PC-9 (cell line): ENCODE data around the gene COL13A1. TPM values are rescaled to one million over a fixed set of nuclear protein-coding genes. Genes with fewer than 3 reads are reported as not detected.

ENCODE experiments used
- BruUV-seq: library from RNA; stranded (reverse); fragments of 400-500 nt; replicated peaks from 2 replicates; lab custom pipeline; 2021; lab: Mats Ljungman, UMichigan
- CTCF ChIA-PET: fragments of 300-600 bp; sonication (Branson Sonifier 250); formaldehyde crosslinking; loops from one replicate; lab custom pipeline; 2022; ENCODE audit warnings: antibody characterized with exemption; lab: Charles Lee
- POLR2A ChIA-PET: fragments of 300-600 bp; sonication (Branson Sonifier 250); formaldehyde crosslinking; loops from one replicate; lab custom pipeline; 2022; ENCODE audit warnings: antibody characterized with exemption; ENCODE audit not compliant: unreplicated experiment; lab: Charles Lee
- DNase-seq, 2 experiments: peaks; one replicate each; pipeline versions ENCODE4 v3.0.0 to v3.0.0-alpha.2; 2015 to 2022; ENCODE audit warnings: mixed read lengths in 1 of 2
- H2AFZ ChIP-seq: fragments of 200-600 bp; sonication (generic); 2 replicates; pipeline ENCODE4 v1.8.1; 2017; ENCODE audit warnings: antibody characterized with exemption
- H3F3A ChIP-seq: fragments of 200-600 bp; sonication (generic); 2 replicates; pipeline ENCODE4 v1.8.1; 2017; ENCODE audit warnings: antibody characterized with exemption, mild to moderate bottlenecking, low read depth; ENCODE audit not compliant: insufficient read depth
- H3K27ac ChIP-seq: fragments of 200-600 bp; sonication (generic); 2 replicates; pipeline ENCODE4 v1.6.1; 2016; ENCODE audit warnings: mixed run types
- H3K27me3 ChIP-seq: fragments of 200-600 bp; sonication (generic); 2 replicates; pipeline ENCODE4 v1.6.1; 2016; ENCODE audit warnings: low read depth, mixed run types; ENCODE audit not compliant: insufficient read depth
- H3K36me3 ChIP-seq: fragments of 200-600 bp; sonication (generic); 2 replicates; pipeline ENCODE4 v1.6.1; 2016; ENCODE audit warnings: low read depth, mixed run types
- H3K4me1 ChIP-seq: fragments of 200-600 bp; sonication (generic); replicated peaks from 2 replicates; pipeline ENCODE4 v1.6.1; 2016; ENCODE audit warnings: mixed run types; ENCODE audit not compliant: insufficient read depth
- H3K4me2 ChIP-seq: fragments of 200-600 bp; sonication (generic); 2 replicates; pipeline ENCODE4 v1.6.1; 2017; ENCODE audit warnings: mixed run types
- H3K4me3 ChIP-seq: fragments of 200-600 bp; sonication (generic); 2 replicates; pipeline ENCODE4 v1.6.1; 2016; ENCODE audit warnings: mixed run types
- H3K79me2 ChIP-seq: fragments of 200-600 bp; sonication (generic); 2 replicates; pipeline ENCODE4 v1.6.1; 2017; ENCODE audit warnings: low read depth, mixed run types
- H3K9me2 ChIP-seq: fragments of 200-600 bp; sonication (generic); 2 replicates; pipeline ENCODE4 v1.8.1; 2017; ENCODE audit warnings: mild to moderate bottlenecking; ENCODE audit not compliant: insufficient read depth
- H3K9me3 ChIP-seq: fragments of 200-600 bp; sonication (generic); 2 replicates; pipeline ENCODE4 v1.8.1; 2016; ENCODE audit warnings: low read depth; ENCODE audit not compliant: insufficient read depth
- H4K20me1 ChIP-seq: fragments of 200-600 bp; sonication (generic); 2 replicates; pipeline ENCODE4 v1.8.1; 2017; ENCODE audit not compliant: insufficient read depth
- EZH2 ChIP-seq: fragments of 200-600 bp; sonication (generic); IDR thresholded peaks from 2 replicates; pipeline ENCODE4 v1.8.0; 2017; ENCODE audit warnings: antibody characterized with exemption, low read depth
- intact Hi-C: fragments of 100-400 bp; cut with micrococcal nuclease; formaldehyde crosslinking; loops from one replicate; pipeline ENCODE4 v1.10.0; 2022; ENCODE audit not compliant: unreplicated experiment
- total RNA-seq: library from RNA; stranded (reverse); gene quantifications from 2 replicates; pipeline ENCODE4 v1.2.3, GENCODE V29; 2021
- TF ChIP-seq, protein P1 (sequence below): fragments of 200-600 bp; sonication (generic); conservative IDR thresholded peaks from 2 replicates; pipeline ENCODE4 v1.6.1; 2017; ENCODE audit warnings: mixed run types, antibody characterized with exemption, mild to moderate bottlenecking, moderate library complexity

Gene COL13A1
- total RNA-seq, 1 experiment from 2014 or later: 1.6 TPM

DNA sequence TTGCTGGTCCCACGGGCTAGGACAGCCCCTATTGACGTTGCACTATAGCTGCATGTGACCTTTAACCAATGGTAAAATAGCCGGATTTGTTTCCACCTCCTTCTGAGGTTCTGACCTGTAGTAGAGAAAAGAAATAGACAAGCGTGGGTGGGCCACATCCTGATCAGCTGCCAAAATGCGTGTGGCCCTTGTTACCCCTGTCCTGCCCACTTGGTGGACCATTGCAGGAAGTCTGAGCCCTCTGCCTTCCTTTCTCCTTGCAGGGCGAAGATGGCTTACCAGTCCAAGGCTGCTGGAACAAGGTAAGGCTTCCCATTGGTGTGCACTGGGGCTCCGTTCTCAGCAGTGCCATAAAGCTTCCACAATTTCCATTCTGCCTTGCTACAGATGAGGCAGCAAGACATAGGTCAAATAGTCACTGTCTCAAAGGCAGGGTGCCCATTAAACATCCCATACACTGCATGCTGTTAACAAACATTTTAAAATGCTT lies 155.1 kb downstream of the COL13A1 start:
- no peak overlapping the region for H2AFZ ChIP-seq
- H4K20me1 ChIP-seq: no peaks in the 10 kb centered on the region
- no peak overlapping the region for H3K27ac ChIP-seq
- DNase-seq: no peak
- H3F3A ChIP-seq: no peaks in the 10 kb centered on the region
- no peaks in the 10 kb centered on the region for H3K27me3 ChIP-seq
- intact Hi-C loops: no loop called here
- no peaks in the 10 kb centered on the region for H3K4me1 ChIP-seq
- no peak overlapping the region for H3K4me2 ChIP-seq
- H3K9me3 ChIP-seq: no peaks in the 10 kb centered on the region
- no peak overlapping the region for H3K4me3 ChIP-seq
- H3K36me3 ChIP-seq: no peaks in the 10 kb centered on the region
- no peaks in the 10 kb centered on the region for H3K79me2 ChIP-seq
- TF ChIP-seq EZH2: no peak
- TF ChIP-seq, protein P1, sequence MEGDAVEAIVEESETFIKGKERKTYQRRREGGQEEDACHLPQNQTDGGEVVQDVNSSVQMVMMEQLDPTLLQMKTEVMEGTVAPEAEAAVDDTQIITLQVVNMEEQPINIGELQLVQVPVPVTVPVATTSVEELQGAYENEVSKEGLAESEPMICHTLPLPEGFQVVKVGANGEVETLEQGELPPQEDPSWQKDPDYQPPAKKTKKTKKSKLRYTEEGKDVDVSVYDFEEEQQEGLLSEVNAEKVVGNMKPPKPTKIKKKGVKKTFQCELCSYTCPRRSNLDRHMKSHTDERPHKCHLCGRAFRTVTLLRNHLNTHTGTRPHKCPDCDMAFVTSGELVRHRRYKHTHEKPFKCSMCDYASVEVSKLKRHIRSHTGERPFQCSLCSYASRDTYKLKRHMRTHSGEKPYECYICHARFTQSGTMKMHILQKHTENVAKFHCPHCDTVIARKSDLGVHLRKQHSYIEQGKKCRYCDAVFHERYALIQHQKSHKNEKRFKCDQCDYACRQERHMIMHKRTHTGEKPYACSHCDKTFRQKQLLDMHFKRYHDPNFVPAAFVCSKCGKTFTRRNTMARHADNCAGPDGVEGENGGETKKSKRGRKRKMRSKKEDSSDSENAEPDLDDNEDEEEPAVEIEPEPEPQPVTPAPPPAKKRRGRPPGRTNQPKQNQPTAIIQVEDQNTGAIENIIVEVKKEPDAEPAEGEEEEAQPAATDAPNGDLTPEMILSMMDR: no peak
- no peaks in the 10 kb centered on the region for H3K9me2 ChIP-seq
- BruUV-seq: no TSS peak
- ChIA-PET POLR2A (no interaction called here), CTCF (no interaction called here)

- intact Hi-C loops: no loop called here
- no peaks in the 10 kb centered on the region for H3K9me3 ChIP-seq
- H3F3A ChIP-seq: no peaks in the 10 kb centered on the region
- no peaks in the 10 kb centered on the region for H4K20me1 ChIP-seq
- no peaks in the 10 kb centered on the region for H3K4me1 ChIP-seq
- H3K79me2 ChIP-seq: no peaks in the 10 kb centered on the region
- TF ChIP-seq, protein P1: no peak
- TF ChIP-seq EZH2: no peak
- ChIA-PET POLR2A (interaction anchor here (0.7 kb wide), 1 partner anchor 29 kb away, joined by 3 read pairs; no protein-coding TSS in a partner anchor), CTCF (interaction anchor here (1.2 to 1.3 kb wide), 3 partner anchors 43 to 189 kb away, joined by 4 to 5 read pairs (median 5); partner anchors contain the start of gene TYSND1)
- no peak overlapping the region for H3K4me3 ChIP-seq
- no peak overlapping the region for H2AFZ ChIP-seq
- H3K9me2 ChIP-seq: no peaks in the 10 kb centered on the region
- H3K36me3 ChIP-seq: no peaks in the 10 kb centered on the region
- H3K27ac ChIP-seq: no peak overlapping the region
- no peak overlapping the region for H3K4me2 ChIP-seq
- peak in 1 of 2 experiments; percentile 30 for DNase-seq
- no TSS peak for BruUV-seq
- no peaks in the 10 kb centered on the region for H3K27me3 ChIP-seq
These were observed 155.7 kb downstream of the COL13A1 start for GRCh38 chr10:69957241-69957885.

DNA sequence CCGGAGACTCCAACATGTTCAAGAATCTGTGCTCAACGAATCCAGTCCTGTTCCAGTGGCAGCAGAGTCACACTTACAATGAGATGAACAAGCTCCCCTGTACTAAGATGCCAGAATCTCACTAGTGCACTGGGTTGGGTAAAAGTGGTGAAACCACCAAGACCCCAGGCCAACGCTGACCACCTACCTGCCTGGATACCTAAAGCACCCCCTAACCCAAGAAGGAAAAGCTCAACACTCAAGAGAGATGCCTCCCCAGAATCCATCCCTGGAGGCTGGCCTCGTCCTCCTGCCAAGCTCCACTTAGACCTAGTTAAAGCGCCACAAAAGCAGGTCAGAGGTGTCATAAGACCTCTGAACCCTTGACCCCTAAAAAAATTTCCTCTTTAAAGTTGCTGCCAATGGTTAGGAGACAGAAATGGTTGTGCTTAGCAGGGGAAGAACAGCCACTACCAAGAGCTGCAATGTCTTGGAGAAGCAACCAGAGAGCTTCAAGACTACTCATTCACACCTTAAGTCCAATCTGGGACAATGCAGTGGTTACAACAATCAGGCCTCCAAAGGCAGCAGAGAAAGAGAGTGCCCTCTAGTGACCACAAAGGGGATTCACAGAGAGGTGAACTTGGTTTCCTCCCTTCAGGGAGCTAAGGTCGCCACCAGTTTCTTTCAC lies 156.3 kb downstream of the COL13A1 start:
- no peaks in the 10 kb centered on the region for H3K79me2 ChIP-seq
- POLR2A ChIA-PET: interaction anchor here (0.7 kb wide), 1 partner anchor 30 kb away, joined by 3 read pairs; no protein-coding TSS in a partner anchor
- H3K9me2 ChIP-seq: no peaks in the 10 kb centered on the region
- no peaks in the 10 kb centered on the region for H3K36me3 ChIP-seq
- H3K4me1 ChIP-seq: no peaks in the 10 kb centered on the region
- H3K4me2 ChIP-seq: no peak overlapping the region
- no TSS peak for BruUV-seq
- CTCF ChIA-PET: interaction anchor here (0.6 to 1.3 kb wide), 8 partner anchors 12 to 188 kb away, joined by 3 to 9 read pairs (median 5); partner anchors contain the start of gene TYSND1
- no peak overlapping the region for H2AFZ ChIP-seq
- H3K27ac ChIP-seq: no peak overlapping the region
- H3K9me3 ChIP-seq: no peaks in the 10 kb centered on the region
- no peaks in the 10 kb centered on the region for H3F3A ChIP-seq
- TF ChIP-seq, protein P1: peak; percentile 91
- TF ChIP-seq EZH2: no peak
- H3K4me3 ChIP-seq: no peak overlapping the region
- H3K27me3 ChIP-seq: no peaks in the 10 kb centered on the region
- peak; percentile 29 to 46 for DNase-seq
- intact Hi-C loops: loop anchor here (1.0 kb wide), 2 partner anchors 171 to 314 kb away; no protein-coding TSS in a partner anchor
- H4K20me1 ChIP-seq: no peaks in the 10 kb centered on the region
